ENCODE measurements around the gene RAB4A.
"Not testable (repeated sequence)": the region's sequence is repeated elsewhere in the genome, so short reads cannot be mapped to it uniquely, and the experiment has no call there.

Gene RAB4A

DNA sequence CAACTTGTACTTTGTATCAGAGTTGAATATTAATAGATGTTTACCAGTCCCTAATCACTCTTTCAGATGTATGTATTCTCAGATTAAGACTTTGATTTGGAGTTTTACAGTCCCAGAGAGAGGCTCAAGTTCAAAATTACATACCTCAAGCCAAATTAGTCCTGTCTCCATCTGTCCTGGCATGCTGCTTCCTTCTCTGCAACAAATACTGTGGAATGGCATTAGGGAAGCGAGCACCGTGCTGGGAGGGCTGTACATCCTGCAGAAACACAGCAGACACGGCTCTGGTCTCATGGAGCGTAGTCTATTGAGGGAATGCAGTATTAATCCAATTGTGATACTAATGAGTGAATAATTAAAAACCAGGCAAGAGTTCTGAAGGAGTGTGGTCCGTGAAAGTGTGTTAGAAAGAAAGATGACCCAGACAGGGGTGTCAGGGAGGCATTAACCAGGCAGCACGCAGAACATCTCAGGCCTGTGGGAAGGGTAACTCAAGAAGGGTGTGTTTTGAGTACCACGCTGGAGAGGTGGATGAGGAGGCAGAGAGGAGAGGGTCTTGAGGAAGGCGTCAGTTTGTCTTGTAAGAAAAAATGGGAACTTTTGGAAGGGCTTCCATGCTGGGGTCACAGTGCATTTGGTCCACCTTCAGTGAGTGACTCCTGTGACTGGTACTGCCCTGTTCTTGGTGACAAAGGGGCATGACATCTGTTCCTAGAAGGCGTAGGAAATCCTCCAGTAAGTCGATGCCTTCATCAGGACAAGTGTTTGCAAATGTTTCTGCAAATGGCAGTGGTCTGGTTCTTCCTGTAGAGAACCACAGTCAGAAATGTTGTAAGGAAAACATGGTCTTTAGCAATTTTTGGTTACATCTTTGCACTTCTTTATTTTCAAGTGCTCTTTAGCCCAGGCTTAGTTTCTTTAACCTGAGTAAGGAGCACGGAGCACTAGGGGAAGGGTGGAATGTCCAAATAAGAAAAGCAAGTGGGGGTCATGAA lies 1.6 kb downstream of the RAB4A start:
- DNase-seq, result no peak

DNA sequence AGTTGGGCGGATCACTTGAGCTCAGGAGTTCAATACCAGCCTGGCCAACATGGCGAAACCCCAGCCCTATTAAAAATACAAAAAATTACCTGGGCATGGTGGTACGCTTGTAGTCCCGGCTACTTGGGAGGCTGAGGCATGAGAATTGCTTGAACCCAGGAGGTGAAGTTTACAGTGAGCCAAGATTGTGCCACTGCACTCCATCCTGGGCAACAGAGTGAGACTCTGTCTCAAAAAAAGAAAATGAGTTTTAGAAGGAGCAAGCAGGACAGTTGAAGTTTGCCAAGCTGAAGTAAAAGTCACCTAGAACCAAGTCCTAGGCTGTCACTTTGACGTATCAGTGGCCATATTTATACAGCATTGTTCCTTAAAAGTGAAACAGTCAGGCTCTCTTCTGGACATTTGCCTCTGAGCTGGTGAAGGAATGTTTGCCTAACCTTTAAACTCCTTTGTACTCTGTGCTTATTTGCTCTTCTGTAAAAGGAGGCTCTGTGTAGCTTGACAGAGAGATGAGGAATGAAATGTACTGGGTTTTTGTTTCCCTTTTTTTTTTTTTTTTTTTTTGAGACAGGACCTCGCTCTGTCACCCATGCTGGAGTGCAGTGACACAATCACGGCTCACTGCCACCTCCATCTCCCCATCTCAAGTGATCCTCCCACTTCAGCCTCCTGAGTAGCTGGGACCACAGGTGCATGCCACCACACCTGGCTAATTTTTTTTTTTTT lies 2.8 kb downstream of the RAB4A start:
- no peak for DNase-seq

DNA sequence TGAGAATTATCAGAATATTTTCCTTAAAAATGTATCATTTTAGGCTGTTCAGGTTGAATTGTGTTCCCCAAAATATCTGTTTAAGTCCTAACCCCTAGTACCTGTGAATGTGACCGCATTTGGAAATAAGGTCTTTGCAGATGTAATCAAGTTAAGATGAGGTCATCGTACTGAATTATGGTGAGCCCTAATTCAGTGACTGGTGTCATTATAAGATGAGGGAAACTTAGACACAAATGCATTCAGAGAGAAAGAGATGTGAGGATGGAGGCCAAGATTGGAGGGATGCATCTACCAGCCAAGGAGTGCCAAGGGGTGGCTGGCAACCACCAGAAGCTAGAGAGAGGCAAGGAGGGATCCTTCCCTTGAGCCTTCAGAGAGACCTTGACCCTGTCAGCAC lies 4.1 kb downstream of the RAB4A start:
- DNase-seq, result no peak

DNA sequence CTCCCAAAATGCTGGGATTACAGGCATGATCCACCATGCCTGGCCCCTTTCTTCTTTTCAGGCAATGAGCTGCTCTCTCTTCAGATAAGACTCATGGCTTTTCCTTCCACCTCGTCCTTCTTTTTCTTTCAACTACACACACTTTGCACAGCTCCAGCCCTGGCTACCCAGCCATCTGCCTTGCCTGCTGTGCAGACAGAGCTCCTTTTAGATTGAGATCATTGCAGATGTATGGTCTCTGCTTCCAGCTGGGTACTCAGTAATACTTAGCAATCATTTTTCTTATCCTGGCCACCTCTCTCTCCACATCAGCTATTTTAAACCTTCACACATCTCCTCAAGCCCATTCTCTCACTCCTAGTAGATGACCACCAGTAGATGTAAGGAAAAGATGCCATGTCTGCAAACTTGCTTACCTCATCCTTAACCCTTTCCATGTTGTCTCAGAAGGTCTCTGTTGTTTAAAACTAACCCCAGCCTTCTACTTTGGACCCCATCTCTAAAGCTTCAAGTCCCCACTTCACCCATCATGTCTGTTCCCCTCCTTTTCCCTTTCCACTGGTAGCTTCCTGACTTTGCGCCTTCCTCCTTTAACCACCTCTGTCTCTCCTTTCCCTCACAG lies 7.3 kb downstream of the RAB4A start:
- no peak for DNase-seq

DNA sequence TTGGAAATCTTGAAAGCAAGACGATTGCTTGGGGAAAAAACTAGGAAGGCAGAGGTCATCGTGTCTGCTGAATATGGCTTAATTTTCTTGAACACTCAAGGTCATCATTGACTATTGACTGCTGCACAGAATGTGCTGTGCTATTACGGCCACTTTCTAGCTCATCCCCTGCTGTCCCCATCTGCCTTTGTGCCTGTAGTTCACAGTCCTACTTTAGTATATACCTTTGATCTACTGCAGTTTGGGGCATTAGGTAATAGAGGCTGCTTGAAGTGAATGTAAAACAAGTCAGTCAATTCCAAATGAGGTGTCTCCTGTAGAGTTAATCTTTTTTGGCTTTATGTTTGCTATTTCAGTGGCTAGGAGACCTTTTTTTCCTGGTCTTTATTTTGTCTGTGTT lies 8.3 kb downstream of the RAB4A start:
- no peak for DNase-seq

DNA sequence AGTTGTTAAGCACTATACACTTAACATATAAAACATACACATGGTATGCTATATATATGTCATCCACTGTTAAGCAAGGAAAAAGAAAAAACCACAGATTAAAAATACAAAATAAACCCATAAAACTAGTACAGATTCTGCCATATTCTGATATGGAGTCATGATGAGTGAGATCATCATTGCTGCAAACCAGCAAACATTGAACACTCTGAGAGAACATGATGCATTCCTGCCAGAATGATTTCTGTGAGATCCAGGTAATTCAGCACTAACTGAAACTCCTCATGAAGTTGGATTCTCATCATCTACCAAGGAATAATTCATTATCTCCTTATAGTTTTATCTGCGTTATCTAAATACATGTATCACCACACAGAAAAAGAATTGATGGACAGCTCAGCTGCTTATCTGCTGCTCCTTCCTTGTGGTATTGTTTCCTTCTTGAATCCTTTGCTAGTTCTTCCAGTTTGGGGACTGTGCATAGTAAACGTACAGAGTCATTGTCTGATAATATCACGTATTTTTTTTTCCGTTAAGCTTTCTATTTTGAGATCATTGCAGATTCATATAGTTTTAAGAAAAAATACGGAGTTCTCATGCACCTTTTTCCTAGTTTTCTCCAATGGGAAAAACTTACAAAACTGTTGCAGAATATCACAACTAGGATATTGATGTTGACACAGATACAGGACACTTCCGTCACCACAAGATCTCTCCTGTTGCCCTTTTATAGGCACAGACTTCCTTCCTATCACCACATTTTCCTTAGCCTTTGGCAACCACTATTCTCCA lies 9.3 kb downstream of the RAB4A start:
- DNase-seq, result no peak

DNA sequence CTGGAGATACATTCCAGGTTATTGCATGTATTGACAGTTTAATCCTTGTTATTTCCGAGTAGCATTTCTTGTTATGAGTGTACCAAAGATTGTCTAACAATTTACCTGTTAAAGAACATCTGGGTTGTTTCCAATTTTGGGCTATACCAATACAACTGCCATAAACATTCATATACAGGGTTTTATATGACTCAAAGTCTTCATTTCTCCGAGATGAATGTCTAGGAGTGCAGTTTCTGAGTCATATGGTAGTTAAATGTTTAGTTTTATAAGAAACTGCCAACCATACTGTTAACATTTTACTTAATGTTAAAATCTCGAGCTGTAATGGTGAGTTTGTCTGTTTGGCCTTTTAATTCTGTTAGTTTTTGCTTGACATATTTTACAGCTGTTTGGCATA lies 10.0 kb downstream of the RAB4A start:
- no peak for DNase-seq

DNA sequence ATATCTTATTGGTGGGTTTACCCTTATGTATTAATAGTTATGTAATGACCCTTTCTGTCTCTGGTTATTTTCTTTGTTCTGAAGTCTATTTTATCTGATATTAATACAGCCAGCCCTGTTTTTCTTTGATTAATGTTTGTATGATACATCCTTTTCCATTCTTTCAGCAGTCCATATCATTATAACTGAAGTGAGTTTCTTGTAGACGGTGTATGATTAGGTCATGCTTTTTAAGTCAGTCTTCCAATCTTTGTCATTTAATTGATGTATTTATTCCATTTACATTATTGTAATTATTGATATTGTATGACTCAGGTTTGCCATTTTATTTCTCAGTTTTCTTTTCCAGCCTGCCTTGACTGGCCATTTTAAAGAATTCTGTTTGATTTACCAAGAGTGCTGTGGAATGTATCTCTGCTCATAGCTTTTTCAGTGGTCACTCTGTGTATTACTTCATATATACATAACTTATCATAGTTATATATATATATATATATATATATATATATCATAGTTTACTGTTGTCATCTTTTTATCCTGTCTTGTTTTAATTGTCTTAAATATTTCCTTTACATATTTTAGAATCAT lies 10.5 kb downstream of the RAB4A start:
- DNase-seq, result no peak

DNA sequence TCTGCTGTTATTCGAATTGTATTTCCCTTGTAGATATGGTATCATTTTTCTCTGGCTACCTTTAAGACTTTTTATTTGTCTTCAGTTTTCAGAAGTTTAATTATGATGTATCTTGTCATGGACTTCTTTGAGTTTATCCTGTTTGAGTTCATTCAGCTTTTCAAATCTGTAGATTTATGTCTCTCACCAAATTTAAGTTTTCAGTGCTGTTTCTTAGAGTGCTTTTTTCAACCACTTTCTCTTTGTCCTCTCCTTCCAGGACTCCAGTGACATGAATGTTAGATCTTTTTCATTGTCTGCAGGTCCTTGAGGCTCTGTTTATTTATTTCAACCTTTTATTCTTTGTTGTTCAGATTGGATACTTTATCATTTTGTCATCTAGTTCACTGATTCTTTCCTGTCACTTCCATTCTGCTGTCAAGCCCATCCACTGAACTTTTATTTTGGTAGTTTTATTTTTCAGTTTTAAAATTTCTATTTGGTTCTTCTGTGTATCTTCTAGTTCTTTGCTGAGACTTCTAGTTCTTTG lies 11.4 kb downstream of the RAB4A start:
- no peak for DNase-seq

DNA sequence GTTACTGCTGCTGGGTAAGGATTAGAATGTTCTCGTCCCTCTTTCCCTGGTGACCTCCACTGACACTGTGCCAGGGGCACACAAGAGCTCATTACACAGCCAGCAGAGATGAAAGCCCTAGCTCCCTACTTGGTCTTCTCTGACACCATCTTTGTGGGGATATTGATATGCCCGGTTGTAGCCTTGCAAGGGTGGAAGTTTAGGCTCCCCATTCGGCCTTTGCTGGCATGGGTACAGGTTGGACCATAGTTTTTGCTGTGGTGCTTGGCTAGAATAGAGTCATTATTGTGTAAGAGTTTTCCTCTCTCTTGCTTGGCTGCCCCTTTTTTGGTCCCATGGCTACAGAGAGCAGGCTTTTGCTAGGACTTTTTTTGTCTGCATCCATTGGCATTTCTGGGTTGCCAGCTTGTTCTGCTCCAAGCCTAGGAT lies 12.3 kb downstream of the RAB4A start:
- DNase-seq, result no peak

DNA sequence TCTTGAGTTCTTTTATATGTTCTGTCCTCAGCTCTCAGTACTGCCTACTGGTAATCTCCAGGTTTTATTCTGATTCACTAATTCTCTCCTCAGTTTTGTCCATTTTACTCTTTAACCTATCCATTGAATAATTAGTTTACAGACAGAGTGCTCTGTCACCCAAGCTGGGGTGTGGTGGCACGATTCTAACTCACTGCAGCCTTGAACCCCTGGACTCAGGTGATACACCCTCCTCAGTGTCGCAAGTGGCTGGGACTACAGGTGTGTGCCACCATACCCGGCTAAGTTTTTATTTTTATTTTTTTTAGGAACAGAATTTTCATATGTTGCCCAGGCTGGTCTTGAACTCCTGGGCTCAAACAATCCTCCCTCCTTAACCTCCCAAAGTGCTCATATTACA lies 14.0 kb downstream of the RAB4A start:
- no peak for DNase-seq

DNA sequence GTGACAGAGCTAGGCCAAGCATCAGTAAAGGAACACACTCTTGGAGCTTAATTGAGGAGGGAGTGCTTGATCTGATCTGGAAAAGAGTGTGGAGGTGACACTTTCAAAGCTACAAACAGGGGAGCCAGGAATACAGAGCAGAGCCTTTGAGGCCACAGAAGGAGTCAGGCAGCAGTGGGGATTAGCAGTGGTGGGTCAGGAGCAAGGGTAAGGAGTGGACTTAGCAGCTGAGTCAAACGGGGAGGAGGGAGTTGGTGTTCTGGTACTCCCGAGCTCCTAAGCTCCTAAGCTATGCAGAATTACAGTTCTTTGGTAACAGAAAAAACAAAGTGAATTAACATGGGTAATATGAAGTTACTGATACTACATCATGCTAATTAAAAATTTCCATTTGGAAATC lies 14.5 kb downstream of the RAB4A start:
- DNase-seq, result no peak

DNA sequence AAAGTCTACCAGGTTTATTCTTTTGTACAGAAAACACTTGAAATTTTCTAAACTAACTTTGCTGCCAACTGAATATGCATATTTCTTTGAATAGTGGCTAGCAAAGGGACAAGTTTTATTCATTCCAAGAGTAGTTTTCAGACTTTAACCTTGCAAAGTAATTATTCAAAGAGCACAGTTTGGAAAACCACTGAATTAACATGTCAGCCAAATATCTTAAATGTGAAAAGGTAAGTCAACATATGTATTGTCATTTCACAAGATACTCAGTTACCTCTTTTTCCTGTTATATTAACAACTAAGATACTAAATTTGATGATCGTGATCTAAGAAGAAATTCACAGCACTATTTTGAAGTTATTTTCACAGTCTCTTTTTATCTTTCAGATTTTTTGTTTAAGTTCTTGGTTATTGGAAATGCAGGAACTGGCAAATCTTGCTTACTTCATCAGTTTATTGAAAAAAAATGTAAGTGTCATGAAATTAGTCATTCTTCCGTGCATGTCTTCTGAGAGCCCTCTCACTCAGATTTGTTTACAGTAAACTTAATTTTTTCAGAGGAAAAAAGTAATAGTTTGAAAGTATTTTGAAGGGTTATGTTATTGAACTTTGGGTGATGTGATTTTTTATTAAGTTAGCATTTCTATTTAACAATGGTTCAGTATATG lies 15.3 kb downstream of the RAB4A start:
- DNase-seq, result no peak

DNA sequence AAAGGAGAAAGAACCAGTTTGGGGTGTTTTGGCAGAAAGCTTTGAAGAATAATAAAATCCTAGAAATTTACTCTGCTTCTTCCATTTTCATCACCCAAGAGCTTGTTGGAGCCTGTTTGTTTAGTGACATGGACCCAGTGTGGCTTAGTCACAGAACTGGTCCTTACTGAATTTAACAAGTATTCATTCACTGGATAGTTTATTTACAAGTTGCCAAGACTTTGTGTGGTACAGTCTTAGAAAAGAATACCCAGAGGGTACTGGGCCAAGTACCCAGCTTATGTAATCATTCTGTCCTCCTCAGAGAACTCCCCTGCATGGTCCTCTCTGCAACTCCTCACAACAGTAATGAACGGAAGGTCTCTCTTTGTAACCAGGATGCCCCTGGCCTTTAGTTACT lies 16.4 kb downstream of the RAB4A start:
- no peak for DNase-seq

DNA sequence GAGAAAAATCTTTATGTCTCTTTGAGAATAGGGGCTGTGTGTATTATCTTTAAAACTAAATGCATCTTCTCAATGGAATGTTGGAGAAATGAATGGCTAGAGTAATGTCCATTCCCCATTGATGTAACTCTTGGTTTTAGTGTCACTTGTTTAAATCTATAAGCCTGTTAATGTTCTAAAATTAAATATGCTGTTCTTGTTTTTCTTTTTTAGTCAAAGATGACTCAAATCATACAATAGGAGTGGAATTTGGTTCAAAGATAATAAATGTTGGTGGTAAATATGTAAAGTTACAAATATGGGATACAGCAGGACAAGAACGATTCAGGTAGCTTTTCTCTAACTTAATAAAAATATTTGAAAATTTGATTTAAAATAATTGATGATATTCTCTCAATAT lies 17.6 kb downstream of the RAB4A start:
- no peak for DNase-seq

DNA sequence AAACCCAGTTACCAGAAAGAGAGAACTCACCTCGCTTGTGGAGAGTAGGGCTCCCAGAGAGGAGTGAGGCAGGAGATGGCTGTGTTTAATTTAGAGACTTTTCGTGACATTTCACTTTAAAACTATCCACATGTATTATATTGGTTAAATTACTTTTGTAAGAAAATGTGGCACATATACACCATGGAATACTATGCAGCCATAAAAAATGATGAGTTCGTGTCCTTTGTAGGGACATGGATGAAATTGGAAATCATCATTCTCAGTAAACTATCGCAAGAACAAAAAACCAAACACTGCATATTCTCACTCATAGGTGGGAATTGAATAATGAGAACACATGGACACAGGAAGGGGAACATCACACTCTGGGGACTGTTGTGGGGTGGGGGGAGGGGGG lies 20.8 kb downstream of the RAB4A start:
- DNase-seq, result not testable (repeated sequence)

DNA sequence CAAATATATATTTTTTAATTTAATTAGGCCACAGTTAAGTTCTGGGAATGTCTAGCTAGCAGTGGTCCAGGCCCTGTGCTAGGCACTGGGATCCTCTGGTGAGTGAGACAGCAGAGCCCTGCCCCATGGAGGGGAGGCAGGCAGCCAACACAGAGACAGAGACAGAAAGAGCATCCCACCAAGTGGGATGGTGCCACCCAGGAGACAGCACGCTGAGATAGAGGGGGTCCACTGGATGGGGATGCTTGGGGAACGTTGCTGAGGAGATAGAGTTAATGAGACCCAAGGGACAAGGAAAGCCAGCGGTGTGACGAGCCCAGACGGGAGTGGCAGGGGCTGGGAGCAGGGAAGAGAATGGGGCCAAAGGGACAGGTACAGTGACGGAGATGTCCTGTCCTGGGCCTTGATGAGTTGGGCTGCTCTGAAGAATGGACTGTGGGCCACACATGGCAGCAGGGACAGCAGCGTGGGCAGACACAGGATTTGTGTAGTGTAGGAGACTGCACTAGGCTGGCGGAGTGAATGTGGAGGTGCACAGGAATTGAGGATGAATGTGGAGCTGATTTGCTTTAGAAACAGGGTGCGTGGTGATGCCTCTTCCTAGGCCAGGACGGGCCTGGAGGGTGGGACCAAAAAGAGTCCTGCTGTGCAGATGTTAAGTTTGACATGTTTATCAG lies 22.8 kb downstream of the RAB4A start:
- no peak for DNase-seq

DNA sequence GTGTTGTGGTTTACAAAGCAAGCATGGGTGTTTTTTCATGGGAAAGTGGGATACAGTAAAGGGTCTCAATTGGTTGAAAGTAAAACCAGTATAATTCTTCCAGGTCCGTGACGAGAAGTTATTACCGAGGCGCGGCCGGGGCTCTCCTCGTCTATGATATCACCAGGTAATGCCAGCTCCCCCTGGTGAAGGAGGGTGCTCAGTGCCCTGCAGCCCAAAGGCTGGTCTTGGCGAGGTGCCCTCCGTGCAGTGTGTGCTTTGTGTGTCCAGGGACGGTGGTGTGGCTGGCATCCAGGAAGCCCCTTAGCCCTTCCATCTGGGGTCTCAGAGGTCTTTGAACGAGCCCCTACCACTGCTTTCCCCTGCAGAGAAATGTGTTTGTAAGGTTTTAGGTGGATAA lies 24.8 kb downstream of the RAB4A start:
- no peak for DNase-seq

DNA sequence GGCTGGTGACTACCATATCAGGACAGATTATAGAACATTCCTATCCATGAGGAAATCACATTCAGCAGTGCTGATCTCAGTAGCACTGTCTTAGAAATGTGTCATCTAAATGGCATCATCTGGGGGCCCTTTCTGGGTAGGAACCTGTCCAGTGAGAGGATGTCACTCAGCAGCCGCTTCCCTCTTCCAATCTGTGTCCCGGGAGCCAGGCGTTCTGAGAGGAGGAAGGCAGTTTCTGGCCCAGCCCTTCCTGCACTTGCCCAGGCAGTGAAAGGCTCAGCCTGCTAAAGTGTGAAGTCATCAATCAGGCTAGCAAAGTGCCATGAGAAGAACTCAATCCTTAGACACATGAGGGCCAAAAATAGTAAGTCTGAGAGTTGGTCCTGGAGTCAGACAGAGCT lies 25.6 kb downstream of the RAB4A start:
- no peak for DNase-seq

DNA sequence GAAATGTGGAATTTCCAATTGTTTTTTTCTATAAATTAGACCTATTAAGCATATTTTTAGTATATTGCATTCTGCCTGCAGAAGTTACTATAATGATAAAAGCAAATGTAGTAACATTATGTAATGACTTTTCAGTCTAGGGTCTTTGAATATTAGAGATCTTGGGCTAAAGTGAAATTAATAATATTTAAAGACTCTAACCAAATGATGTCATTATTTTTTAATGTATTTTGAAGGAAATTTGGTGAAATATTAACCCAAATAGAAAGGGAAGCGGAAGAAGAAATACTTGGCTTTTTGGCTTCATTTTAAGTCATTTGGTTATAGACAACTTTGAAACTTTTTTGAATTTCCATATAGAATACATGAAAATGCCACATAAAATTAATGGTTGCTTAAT lies 26.8 kb downstream of the RAB4A start:
- DNase-seq, result no peak

DNA sequence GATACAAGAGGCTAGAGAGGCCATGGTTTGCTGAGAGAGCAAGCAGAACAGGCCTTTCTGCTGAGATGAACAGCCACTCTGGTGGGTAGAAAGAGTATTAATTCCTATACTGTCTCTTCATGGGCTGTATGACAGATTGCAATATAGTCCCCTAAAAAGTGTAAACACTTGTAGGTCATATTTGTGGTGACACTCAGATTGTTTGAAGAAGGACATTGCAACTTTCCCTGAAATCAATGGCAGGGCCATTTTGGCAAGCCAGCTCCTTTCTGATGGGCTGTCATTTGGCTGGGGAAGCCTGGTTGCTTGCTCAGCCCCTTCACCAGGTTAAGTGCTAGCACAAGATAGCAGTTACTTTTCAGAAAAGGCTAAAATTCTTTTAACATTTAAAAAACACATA lies 27.5 kb downstream of the RAB4A start:
- DNase-seq, result no peak
